GM12878 (cell line): ENCODE data around the gene HIVEP3.

Experiments used
- BMI1 ChIP-seq: fragments of 450-650 bp; IDR thresholded peaks from 2 replicates; pipeline ENCODE4 v1.6.1; 2016; ENCODE audit warnings: mild to moderate bottlenecking, moderate library complexity, borderline replicate concordance
- LARP7 ChIP-seq: fragments of 450-650 bp; IDR thresholded peaks from 2 replicates; pipeline ENCODE4 v1.6.1; 2017; ENCODE audit warnings: mild to moderate bottlenecking
- PAX5 ChIP-seq: IDR thresholded peaks from 2 replicates; pipeline ENCODE4 v1.6.1; 2011; ENCODE audit warnings: low read depth, low read length, borderline replicate concordance
- POLR2A ChIP-seq: IDR thresholded peaks from 2 replicates; pipeline ENCODE4 v1.6.1; 2011; ENCODE audit warnings: low read depth, mild to moderate bottlenecking, low read length
- TAF1 ChIP-seq: IDR thresholded peaks from 2 replicates; pipeline ENCODE4 v1.6.1; 2011; ENCODE audit warnings: mild to moderate bottlenecking, low read depth, low read length, borderline replicate concordance
- TF ChIP-seq, protein P1 (sequence below): IDR thresholded peaks from 2 replicates; pipeline ENCODE4 v1.6.1; 2012; ENCODE audit warnings: low read depth, low read length, improper control_type of control experiment
- TF ChIP-seq, protein P2 (sequence below), 3 experiments: IDR thresholded peaks in 2 of 3; conservative IDR thresholded peaks in 1 of 3; 2 replicates each; pipeline ENCODE4 v1.5.1; 2011; ENCODE audit warnings: low read depth in 3 of 3, low read length in 3 of 3, mild to moderate bottlenecking in 3 of 3, control low read depth in 2 of 3, moderate library complexity in 2 of 3, inconsistent platforms in 1 of 3, mixed read lengths in 1 of 3; ENCODE audit not compliant: control insufficient read depth in 2 of 3, insufficient read depth in 1 of 3; ENCODE audit errors: extremely low read depth in 1 of 3

DNA sequence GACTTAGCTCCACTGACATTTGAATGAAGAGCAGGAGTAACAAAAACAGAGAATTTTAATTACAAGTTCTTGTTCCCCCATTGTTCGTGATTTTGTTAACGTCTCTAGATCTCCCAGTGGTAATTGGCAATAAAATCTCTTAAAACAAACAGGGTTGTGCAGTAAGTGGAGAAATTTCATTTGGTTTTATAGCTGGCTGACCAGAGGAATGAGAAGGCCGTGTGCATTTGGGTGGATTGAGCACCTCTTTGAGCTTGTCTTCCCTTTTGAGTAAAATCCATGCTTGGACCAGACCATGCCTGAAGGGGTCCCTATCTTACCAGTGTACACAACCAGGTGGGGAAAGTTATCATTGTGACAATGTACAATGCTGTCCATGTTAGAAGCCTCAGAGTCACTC lies 137.8 kb downstream of the HIVEP3 start:
- TF ChIP-seq PAX5 (no peak), BMI1 (no peak), TAF1 (no peak), POLR2A (no peak), LARP7 (no peak)
- TF ChIP-seq, protein P1, sequence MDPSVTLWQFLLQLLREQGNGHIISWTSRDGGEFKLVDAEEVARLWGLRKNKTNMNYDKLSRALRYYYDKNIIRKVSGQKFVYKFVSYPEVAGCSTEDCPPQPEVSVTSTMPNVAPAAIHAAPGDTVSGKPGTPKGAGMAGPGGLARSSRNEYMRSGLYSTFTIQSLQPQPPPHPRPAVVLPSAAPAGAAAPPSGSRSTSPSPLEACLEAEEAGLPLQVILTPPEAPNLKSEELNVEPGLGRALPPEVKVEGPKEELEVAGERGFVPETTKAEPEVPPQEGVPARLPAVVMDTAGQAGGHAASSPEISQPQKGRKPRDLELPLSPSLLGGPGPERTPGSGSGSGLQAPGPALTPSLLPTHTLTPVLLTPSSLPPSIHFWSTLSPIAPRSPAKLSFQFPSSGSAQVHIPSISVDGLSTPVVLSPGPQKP = no peak
- TF ChIP-seq, protein P2, sequence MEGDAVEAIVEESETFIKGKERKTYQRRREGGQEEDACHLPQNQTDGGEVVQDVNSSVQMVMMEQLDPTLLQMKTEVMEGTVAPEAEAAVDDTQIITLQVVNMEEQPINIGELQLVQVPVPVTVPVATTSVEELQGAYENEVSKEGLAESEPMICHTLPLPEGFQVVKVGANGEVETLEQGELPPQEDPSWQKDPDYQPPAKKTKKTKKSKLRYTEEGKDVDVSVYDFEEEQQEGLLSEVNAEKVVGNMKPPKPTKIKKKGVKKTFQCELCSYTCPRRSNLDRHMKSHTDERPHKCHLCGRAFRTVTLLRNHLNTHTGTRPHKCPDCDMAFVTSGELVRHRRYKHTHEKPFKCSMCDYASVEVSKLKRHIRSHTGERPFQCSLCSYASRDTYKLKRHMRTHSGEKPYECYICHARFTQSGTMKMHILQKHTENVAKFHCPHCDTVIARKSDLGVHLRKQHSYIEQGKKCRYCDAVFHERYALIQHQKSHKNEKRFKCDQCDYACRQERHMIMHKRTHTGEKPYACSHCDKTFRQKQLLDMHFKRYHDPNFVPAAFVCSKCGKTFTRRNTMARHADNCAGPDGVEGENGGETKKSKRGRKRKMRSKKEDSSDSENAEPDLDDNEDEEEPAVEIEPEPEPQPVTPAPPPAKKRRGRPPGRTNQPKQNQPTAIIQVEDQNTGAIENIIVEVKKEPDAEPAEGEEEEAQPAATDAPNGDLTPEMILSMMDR (IDR thresholded peaks at IDR 0.05 in 2 of 3, conservative IDR thresholded peaks at IDR 0.05 in 1 of 3; ENCODE audit: control insufficient read depth in 2 of 3, extremely low read depth in 1 of 3, insufficient read depth in 1 of 3, low read depth in 3 of 3, low read length in 3 of 3) = no peak
